ENCODE measurements around the gene NAP1L4.

DNA sequence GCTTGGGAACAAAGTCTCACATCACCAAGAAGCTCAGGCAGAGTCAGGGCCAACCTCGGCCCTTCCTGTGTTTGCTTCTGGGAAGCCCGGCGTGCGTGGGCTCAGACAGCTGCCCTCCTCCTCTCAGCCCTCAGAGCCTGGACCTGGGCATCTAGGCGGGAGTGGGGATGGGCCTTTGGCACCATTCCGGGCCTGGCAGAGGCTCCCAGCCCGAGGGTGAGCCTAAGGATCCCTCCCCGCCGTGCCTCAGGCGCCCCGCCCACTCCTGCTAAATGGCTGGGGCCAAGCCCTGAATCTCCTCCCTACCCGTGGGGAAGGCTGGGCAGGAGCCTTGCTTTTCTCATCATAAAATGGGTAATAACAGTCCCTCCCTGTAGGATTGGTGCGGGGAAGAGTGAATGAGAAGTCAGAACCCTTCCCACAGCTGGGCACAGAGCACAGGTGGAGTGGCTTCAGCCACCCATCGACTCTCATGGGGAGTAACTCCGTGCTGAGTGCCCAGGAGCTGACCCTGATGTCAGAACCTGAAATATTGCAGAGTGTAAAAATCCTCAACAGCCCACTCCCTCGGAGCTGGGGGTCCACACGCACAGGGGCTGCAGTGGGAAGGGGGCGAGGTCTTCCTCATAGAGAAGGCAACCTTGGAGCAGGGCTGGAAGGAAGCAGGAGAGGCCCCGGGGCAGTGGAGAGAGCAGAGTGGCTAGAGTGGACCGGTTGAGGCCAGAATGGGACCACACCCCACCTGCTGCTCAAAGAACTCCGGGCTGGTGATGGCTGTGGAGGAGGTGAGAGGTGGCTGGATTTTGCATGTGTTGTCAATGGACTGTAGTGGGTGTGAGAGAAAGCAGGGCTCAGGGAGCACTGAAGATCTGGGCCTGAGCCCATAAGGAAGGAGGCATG is 87.7 kb downstream of the NAP1L4 start:
- TF ChIP-seq RAD21 (IDR thresholded peaks at IDR 0.05; ENCODE audit: low read depth): no peak
- TF ChIP-seq CEBPB (IDR thresholded peaks at IDR 0.05): no peak
- TF ChIP-seq ZBTB7A (IDR thresholded peaks at IDR 0.05; ENCODE audit: low read depth): no peak
- TF ChIP-seq TAF1 (IDR thresholded peaks at IDR 0.05; ENCODE audit: low read depth): no peak
- TF ChIP-seq, protein P1, sequence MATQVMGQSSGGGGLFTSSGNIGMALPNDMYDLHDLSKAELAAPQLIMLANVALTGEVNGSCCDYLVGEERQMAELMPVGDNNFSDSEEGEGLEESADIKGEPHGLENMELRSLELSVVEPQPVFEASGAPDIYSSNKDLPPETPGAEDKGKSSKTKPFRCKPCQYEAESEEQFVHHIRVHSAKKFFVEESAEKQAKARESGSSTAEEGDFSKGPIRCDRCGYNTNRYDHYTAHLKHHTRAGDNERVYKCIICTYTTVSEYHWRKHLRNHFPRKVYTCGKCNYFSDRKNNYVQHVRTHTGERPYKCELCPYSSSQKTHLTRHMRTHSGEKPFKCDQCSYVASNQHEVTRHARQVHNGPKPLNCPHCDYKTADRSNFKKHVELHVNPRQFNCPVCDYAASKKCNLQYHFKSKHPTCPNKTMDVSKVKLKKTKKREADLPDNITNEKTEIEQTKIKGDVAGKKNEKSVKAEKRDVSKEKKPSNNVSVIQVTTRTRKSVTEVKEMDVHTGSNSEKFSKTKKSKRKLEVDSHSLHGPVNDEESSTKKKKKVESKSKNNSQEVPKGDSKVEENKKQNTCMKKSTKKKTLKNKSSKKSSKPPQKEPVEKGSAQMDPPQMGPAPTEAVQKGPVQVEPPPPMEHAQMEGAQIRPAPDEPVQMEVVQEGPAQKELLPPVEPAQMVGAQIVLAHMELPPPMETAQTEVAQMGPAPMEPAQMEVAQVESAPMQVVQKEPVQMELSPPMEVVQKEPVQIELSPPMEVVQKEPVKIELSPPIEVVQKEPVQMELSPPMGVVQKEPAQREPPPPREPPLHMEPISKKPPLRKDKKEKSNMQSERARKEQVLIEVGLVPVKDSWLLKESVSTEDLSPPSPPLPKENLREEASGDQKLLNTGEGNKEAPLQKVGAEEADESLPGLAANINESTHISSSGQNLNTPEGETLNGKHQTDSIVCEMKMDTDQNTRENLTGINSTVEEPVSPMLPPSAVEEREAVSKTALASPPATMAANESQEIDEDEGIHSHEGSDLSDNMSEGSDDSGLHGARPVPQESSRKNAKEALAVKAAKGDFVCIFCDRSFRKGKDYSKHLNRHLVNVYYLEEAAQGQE (IDR thresholded peaks at IDR 0.05; ENCODE audit: low read depth): no peak
- TF ChIP-seq, protein P2, sequence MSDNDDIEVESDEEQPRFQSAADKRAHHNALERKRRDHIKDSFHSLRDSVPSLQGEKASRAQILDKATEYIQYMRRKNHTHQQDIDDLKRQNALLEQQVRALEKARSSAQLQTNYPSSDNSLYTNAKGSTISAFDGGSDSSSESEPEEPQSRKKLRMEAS (IDR thresholded peaks at IDR 0.05): no peak
- TF ChIP-seq CREB1 (IDR thresholded peaks at IDR 0.05; ENCODE audit: low read depth): no peak

Measured in Ishikawa (cell line).